ENCODE data around the gene CRKL.
A peak's percentile ranks its signal among the peaks of the same experiment; 100 is the strongest.

CRKL gene

DNA sequence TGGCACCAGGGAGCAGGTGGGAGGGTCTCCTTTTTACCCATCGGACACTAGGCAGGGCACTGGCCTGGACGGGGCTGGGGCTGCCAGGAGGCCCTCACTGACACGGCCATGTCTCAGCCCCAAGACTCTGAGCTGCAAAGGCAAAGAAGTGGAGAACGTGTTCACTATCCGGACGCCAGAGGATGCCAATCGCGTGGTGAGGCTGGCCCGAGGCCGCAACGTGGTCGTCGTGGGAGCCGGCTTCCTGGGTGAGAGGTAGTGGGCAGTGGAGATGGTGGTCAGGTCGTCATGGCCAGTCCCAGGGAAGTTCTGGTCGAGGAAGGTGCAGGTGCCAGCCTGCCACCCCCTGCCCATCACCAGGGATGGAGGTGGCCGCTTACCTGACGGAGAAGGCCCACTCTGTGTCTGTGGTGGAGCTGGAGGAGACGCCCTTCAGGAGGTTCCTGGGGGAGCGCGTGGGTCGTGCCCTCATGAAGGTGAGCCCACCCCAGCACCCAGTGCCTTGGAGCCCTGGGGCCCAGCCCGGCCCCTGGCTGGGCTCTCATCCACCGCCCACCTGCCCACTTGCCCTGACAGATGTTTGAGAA is 59.2 kb downstream of the CRKL start:
- TF ChIP-seq, protein P1, sequence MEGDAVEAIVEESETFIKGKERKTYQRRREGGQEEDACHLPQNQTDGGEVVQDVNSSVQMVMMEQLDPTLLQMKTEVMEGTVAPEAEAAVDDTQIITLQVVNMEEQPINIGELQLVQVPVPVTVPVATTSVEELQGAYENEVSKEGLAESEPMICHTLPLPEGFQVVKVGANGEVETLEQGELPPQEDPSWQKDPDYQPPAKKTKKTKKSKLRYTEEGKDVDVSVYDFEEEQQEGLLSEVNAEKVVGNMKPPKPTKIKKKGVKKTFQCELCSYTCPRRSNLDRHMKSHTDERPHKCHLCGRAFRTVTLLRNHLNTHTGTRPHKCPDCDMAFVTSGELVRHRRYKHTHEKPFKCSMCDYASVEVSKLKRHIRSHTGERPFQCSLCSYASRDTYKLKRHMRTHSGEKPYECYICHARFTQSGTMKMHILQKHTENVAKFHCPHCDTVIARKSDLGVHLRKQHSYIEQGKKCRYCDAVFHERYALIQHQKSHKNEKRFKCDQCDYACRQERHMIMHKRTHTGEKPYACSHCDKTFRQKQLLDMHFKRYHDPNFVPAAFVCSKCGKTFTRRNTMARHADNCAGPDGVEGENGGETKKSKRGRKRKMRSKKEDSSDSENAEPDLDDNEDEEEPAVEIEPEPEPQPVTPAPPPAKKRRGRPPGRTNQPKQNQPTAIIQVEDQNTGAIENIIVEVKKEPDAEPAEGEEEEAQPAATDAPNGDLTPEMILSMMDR (IDR thresholded peaks at IDR 0.05; ENCODE audit: low read depth, low read length): no peak
- no peak for DNase-seq (ENCODE audit: low read depth, low spot score)
- H3K4me3 ChIP-seq (ENCODE audit: low read depth, low read length): no peak overlapping the region
- in situ Hi-C loops (cut with HindIII; ENCODE audit: low sequenced_read_pairs): no loop called here

DNA sequence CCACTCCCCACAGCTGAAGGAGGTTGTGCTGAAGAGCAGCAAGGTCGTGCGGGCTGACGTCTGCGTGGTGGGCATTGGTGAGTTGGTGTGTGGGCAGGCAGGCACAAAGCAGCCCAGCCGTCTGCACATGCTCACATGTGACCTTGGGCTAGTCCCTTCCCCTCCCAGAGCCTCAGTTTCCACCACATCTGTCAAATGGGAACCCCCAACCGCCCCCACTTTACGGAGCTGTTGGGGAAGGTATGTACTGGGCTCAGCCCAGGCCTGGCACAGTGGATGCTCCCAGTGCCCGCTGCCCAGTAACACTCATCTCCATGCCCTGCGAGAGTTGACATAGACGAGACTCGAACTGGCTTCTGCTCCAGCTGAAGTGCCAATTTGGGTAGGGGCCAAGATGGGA is 59.8 kb downstream of the CRKL start:
- in situ Hi-C loops (cut with HindIII; ENCODE audit: low sequenced_read_pairs): no loop called here
- H3K4me3 ChIP-seq (ENCODE audit: low read depth, low read length): no peak overlapping the region
- DNase-seq (ENCODE audit: low read depth, low spot score): no peak
- TF ChIP-seq, protein P1 (IDR thresholded peaks at IDR 0.05; ENCODE audit: low read depth, low read length): no peak

DNA sequence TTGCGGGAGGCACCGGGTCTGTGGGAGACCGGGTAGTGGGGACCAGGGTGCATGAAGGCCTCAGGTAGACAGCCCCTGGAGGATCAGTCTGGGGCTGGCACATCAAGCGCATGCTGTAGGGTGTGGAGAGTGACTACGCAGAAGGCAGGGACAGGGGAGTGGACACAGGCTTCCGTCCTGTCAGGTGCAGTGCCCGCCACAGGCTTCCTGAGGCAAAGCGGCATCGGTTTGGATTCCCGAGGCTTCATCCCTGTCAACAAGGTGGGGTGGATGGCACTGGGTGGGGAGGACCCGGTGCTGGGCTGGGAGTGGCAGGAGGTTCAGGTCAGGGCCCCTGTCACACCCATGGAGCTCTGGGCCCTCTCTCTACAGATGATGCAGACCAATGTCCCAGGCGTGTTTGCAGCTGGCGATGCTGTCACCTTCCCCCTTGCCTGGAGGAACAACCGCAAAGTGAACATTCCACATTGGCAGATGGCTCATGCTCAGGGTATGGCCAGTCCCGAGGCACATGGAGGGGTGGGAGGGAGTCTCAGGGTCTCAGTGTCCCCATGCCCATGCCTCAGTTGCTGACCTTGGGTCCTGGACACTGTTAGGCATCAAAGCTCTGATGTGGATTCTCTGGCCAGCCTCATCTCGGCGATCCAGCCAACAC is 60.4 kb downstream of the CRKL start:
- in situ Hi-C loops (cut with HindIII; ENCODE audit: low sequenced_read_pairs): no loop called here
- TF ChIP-seq, protein P1 (IDR thresholded peaks at IDR 0.05; ENCODE audit: low read depth, low read length): no peak
- no peak for DNase-seq (ENCODE audit: low read depth, low spot score)
- H3K4me3 ChIP-seq (ENCODE audit: low read depth, low read length): no peak overlapping the region

DNA sequence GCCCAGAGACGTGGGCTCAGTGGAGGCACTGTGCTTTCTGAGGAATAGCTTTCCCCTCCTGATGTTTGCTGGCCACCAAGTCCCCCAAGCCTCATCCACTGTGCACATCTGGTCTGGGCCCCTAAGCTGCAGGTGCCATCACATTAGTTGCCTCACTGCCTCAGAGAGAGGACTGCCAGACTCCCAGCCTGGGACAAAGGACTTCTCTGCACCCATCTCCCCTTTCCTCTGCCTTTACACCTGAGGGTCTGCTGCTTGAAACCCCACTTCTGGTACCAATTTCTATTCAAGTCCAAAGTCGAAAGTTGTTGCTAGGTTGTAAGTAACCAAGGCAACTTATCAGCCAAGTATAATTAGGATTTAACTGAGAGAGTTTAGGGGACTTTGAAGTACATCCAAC is 61.2 kb downstream of the CRKL start:
- no peak overlapping the region for H3K4me3 ChIP-seq (ENCODE audit: low read depth, low read length)
- no peak for DNase-seq (ENCODE audit: low read depth, low spot score)
- TF ChIP-seq, protein P1 (IDR thresholded peaks at IDR 0.05; ENCODE audit: low read depth, low read length): no peak
- in situ Hi-C loops (cut with HindIII; ENCODE audit: low sequenced_read_pairs): no loop called here

DNA sequence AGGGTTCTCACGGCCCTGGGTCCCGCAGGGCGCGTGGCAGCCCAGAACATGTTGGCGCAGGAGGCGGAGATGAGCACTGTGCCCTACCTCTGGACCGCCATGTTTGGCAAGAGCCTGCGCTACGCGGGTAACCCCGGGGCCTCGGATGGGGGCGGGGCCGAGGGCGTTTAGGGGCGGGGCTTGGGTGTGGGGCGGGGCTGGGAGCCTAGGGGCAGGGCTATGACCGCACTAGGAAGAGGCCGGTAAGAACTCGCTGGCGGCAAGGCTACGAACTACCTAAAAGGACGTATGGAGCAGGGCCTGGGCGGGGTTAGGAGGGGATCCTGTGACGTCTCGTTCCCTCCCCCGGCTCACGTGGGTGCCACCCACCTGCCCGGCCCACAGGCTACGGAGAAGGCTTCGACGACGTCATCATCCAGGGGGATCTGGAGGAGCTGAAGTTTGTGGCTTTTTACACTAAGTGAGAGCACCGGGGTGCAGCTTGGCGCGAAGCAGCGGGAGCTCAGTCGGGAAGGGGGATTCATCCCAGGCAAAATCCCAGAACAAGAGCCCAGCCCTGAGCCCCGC is 62.1 kb downstream of the CRKL start:
- DNase-seq (ENCODE audit: low read depth, low spot score): peak; percentile 77
- TF ChIP-seq, protein P1 (IDR thresholded peaks at IDR 0.05; ENCODE audit: low read depth, low read length): no peak
- peak overlapping the region; percentile 14 for H3K4me3 ChIP-seq (ENCODE audit: low read depth, low read length)
- in situ Hi-C loops (cut with HindIII; ENCODE audit: low sequenced_read_pairs): no loop called here

DNA sequence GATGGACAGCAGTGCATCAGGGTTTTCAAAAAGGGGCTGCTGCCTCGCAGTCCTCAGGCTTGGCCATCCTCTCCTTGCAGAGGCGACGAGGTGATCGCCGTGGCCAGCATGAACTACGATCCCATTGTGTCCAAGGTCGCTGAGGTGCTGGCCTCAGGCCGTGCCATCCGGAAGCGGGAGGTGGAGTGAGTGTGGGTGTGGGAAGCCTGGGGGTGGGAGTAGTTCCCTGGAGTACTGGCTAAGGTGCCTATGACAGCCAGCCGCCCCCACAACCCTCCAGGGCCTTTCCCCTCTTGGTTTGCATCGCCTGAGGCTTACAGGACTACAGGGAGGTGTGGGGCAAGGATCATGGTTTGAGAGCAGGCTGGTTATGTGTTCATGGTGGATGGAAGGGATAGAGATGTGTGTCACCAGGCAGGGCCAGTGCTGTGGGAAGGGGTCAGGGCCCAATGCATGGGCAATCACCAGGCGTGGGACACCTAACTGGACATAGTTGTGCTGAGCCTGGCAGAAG is 62.8 kb downstream of the CRKL start:
- peak overlapping the region; percentile 14 for H3K4me3 ChIP-seq (ENCODE audit: low read depth, low read length)
- in situ Hi-C loops (cut with HindIII; ENCODE audit: low sequenced_read_pairs): no loop called here

More for the DNA sequence above, 62.8 kb downstream of the CRKL start:
- no peak for DNase-seq (ENCODE audit: low read depth, low spot score)
- TF ChIP-seq, protein P1 (IDR thresholded peaks at IDR 0.05; ENCODE audit: low read depth, low read length): no peak

Data from astrocyte of the spinal cord (primary cell).